HepG2 (cell line): ENCODE results near the gene MEAF6. TPM values are rescaled to one million over a fixed set of nuclear protein-coding genes. Genes with fewer than 3 reads are reported as not detected.

Source experiments
- ARID4A ChIP-seq: sonication (generic); formaldehyde crosslinking; IDR thresholded peaks from 2 replicates; pipeline ENCODE4 v1.5.0; 2020; ENCODE audit warnings: mild to moderate bottlenecking, missing genetic modification reagents, borderline replicate concordance
- CHD4 ChIP-seq: fragments of 200-600 bp; sonication (generic); IDR thresholded peaks from 2 replicates; pipeline ENCODE4 v1.7.0; 2017; ENCODE audit warnings: mild to moderate bottlenecking, low read length, borderline replicate concordance
- FOSL2 ChIP-seq: sonication (generic); formaldehyde crosslinking; IDR thresholded peaks from 2 replicates; pipeline ENCODE4 v1.4.0; 2020; ENCODE audit warnings: missing genetic modification reagents
- HINFP ChIP-seq: sonication (generic); formaldehyde crosslinking; IDR thresholded peaks from 2 replicates; pipeline ENCODE4 v1.4.0; 2020; ENCODE audit warnings: low read depth, mild to moderate bottlenecking, missing genetic modification reagents
- KDM2A ChIP-seq: sonication (generic); formaldehyde crosslinking; IDR thresholded peaks from 2 replicates; pipeline ENCODE4 v1.4.0; 2020; ENCODE audit warnings: low read depth, missing genetic modification reagents, borderline replicate concordance
- KLF11 ChIP-seq: IDR thresholded peaks from 2 replicates; pipeline ENCODE4 v1.6.1; 2016; ENCODE audit warnings: missing compliant biosample characterization
- MAZ ChIP-seq, 2 experiments: sonication (generic) in 1 of 2; formaldehyde crosslinking in 1 of 2; IDR thresholded peaks; 2 replicates each; pipeline versions ENCODE4 v1.5.0 to v1.6.1; 2012 to 2020; ENCODE audit warnings: low read depth in 2 of 2, mild to moderate bottlenecking in 2 of 2, borderline replicate concordance in 1 of 2, improper control_type of control experiment in 1 of 2, low read length in 1 of 2, missing genetic modification reagents in 1 of 2, moderate library complexity in 1 of 2
- NFE2 ChIP-seq: sonication (generic); formaldehyde crosslinking; IDR thresholded peaks from 2 replicates; pipeline ENCODE4 v1.4.0; 2020; ENCODE audit warnings: missing genetic modification reagents
- RAD21 ChIP-seq: fragments of 450-650 bp; formaldehyde crosslinking; IDR thresholded peaks from 2 replicates; pipeline ENCODE4 v1.5.0; 2020; ENCODE audit warnings: mild to moderate bottlenecking
- RXRB ChIP-seq: IDR thresholded peaks from 2 replicates; pipeline ENCODE4 v1.6.1; 2016; ENCODE audit warnings: borderline replicate concordance, missing genetic modification reagents, missing compliant biosample characterization
- SOX5 ChIP-seq: IDR thresholded peaks from 2 replicates; pipeline ENCODE4 v1.6.1; 2016; ENCODE audit warnings: borderline replicate concordance
- STAG1 ChIP-seq: sonication (generic); formaldehyde crosslinking; IDR thresholded peaks from 2 replicates; pipeline ENCODE4 v1.4.0; 2020; ENCODE audit warnings: missing genetic modification reagents
- TEAD3 ChIP-seq: optimal IDR thresholded peaks from 2 replicates; pipeline ENCODE3; 2016; ENCODE audit warnings: borderline replicate concordance
- ZFX ChIP-seq: sonication (generic); formaldehyde crosslinking; IDR thresholded peaks from 2 replicates; pipeline ENCODE4 v1.4.0; 2020; ENCODE audit warnings: mild to moderate bottlenecking, low read depth, missing genetic modification reagents, moderate library complexity
- polyA plus RNA-seq, 8 experiments: library from polyadenylated mRNA; depleted of rRNA in 3 of 8; stranded (reverse) in 7 of 8; unstranded in 1 of 8; fragments of >200 nt; fragmentation: Illumina TruSeq in 4 of 8; extraction: Trizol in 4 of 8; gene quantifications; 2 replicates each; pipeline versions ENCODE4 v1.2.1 to v1.2.3, GENCODE V29; 2011 to 2016; ENCODE audit warnings: low read depth in 4 of 8, missing spikeins in 1 of 8, mixed read lengths in 1 of 8; ENCODE audit not compliant: insufficient read depth in 1 of 8
- total RNA-seq, 5 experiments: library from RNA; depleted of rRNA; stranded (reverse); fragments of >200 nt; fragmentation: Illumina TruSeq; extraction: Trizol; gene quantifications; 2 replicates each; pipeline ENCODE4 v1.2.3, GENCODE V29; 2016; ENCODE audit warnings: low read depth in 1 of 5
- TF ChIP-seq, protein P1 (sequence below): sonication (generic); formaldehyde crosslinking; IDR thresholded peaks from 2 replicates; pipeline ENCODE4 v1.5.1; 2020; ENCODE audit warnings: mild to moderate bottlenecking, missing genetic modification reagents, moderate library complexity

The MEAF6 gene
- total and polyA plus RNA-seq, 2 of the 13 experiments (the other 11 are each of a cell fraction or from before 2014, with no cell fraction given), result 29.5 to 45.6 TPM

GRCh38 chr1:37486680-37487618 is 27.6 kb downstream of the MEAF6 start (continued):
- peak; percentile 44; the same call in 1 of the 2 replicates for TF ChIP-seq HINFP (CRISPR knock-in tag)
- TF ChIP-seq CHD4, result no peak
- no peak for TF ChIP-seq KLF11
- TF ChIP-seq KDM2A (CRISPR knock-in tag), result peak; percentile 53; the same call in 1 of the 2 replicates
- peak; percentile 15 for TF ChIP-seq TEAD3
- peak; percentile 92 for TF ChIP-seq RAD21 (CRISPR knock-in tag)
- TF ChIP-seq RXRB (CRISPR knock-in tag), result peak; percentile 27; the same call in 1 of the 2 replicates
- TF ChIP-seq, protein P1, sequence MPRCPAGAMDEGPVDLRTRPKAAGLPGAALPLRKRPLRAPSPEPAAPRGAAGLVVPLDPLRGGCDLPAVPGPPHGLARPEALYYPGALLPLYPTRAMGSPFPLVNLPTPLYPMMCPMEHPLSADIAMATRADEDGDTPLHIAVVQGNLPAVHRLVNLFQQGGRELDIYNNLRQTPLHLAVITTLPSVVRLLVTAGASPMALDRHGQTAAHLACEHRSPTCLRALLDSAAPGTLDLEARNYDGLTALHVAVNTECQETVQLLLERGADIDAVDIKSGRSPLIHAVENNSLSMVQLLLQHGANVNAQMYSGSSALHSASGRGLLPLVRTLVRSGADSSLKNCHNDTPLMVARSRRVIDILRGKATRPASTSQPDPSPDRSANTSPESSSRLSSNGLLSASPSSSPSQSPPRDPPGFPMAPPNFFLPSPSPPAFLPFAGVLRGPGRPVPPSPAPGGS (CRISPR knock-in tag), result peak; percentile 50; the same call in 1 of the 2 replicates
- no peak for TF ChIP-seq SOX5 (CRISPR knock-in tag)
- no peak for TF ChIP-seq NFE2 (CRISPR knock-in tag)
- peak; percentile 52 for TF ChIP-seq FOSL2 (CRISPR knock-in tag)
- TF ChIP-seq MAZ (IDR thresholded peaks at IDR 0.05; ENCODE audit: borderline replicate concordance, low read depth, low read length), result no peak
- TF ChIP-seq MAZ (CRISPR knock-in tag; IDR thresholded peaks at IDR 0.05; ENCODE audit: low read depth), result 0 out of 2 replicates have a peak, but pooled peaks have one; percentile 39
- peak; percentile 89 for TF ChIP-seq STAG1 (CRISPR knock-in tag)
- TF ChIP-seq ZFX (CRISPR knock-in tag), result 0 out of 2 replicates have a peak, but pooled peaks have one; percentile 16
- TF ChIP-seq ARID4A (CRISPR knock-in tag), result no peak; the same call in 1 of the 2 replicates
- TF ChIP-seq, all 625 proteins: peak for 29
